Urothelium cell line (cell line): ENCODE results near the gene FOXO1.

Source experiments
- DNase-seq: peaks from one replicate; pipeline ENCODE4 v3.0.0; 2011; ENCODE audit warnings: low spot score, mixed read lengths
- FAIRE-seq: peaks from 2 replicates; lab custom pipeline; 2011; peaks lifted over from hg19 to GRCh38; lab: Jason Lieb, UNC

The FOXO1 gene

GRCh38 chr13:40640202-40640601 is 26.2 kb downstream of the FOXO1 start:
- FAIRE-seq (no peak), DNase-seq (no peak)

- DNase-seq (no peak), FAIRE-seq (no peak)
These were observed 27.2 kb downstream of the FOXO1 start for GRCh38 chr13:40639221-40639681.

DNA sequence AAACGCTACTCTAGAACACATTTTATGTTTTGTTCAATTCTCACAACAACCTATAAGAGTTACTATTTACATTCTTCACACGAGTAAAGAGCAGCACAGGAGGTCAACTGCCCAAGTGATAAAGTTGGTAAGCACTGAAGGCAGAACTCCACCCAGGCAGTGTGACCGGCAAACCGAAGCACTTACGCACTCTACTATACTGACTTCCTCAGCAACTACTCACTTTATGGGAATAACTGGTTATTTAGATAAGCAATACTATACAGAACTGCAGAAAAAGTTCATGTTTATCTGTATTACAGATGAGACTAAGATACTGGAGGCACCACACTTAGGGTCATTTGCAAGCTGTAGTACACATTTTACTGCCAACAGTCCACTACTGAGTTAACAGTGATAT is 28.8 kb downstream of the FOXO1 start:
- DNase-seq (no peak), FAIRE-seq (no peak)

DNA sequence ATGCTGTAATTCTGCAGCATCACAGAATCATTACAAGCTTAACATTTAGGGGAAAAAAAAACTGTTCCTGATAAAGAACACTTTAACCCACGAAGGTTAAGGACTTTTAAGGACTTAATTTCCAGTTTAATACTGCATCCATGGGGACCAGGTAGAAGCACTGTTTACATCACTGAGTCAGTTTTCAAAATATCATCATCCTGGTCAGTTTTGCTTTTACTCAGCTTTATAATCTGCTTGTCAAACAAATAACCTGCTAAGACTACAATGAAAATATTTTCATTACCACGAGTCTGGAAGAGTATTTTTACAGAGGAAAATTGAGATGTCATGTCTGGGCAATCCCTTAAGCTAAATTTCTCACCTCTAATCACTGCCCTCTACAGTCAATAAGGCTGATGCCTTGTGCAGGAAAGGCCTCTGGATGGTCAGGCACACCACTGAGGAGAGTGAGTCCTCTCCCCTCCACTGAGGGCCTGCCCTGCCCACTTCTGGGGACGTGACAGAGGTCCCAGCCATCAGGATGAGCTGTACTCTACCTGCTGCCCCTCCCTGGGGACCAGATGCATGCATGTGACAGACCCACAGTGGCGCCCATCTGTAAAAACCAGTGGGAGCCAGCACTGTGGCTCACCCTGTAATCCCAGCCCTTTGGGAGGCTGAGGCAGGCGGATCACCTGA is 31.0 kb downstream of the FOXO1 start:
- DNase-seq (no peak), FAIRE-seq (no peak)

DNA sequence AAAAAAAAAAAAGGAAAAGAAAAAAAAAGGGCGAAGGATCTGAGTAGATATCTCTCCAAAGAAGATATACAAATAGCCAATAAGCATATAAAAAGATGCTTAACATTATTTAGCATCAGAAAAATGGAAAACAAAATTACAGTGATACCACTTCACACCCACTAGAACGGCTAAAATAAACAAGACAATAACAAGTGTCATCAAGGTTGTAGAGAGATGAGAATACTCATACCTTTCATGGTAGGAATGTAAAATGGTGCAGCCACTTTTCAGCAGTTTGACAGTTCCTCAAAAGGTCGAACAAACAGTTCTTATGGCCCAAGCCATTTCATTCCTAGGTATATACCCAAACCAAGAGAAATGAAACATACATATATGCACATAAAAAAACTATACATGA is 33.5 kb downstream of the FOXO1 start:
- DNase-seq (no peak), FAIRE-seq (no peak)

GRCh38 chr13:40631605-40632004 is 34.8 kb downstream of the FOXO1 start:
- DNase-seq = no peak
- no peak for FAIRE-seq

DNA sequence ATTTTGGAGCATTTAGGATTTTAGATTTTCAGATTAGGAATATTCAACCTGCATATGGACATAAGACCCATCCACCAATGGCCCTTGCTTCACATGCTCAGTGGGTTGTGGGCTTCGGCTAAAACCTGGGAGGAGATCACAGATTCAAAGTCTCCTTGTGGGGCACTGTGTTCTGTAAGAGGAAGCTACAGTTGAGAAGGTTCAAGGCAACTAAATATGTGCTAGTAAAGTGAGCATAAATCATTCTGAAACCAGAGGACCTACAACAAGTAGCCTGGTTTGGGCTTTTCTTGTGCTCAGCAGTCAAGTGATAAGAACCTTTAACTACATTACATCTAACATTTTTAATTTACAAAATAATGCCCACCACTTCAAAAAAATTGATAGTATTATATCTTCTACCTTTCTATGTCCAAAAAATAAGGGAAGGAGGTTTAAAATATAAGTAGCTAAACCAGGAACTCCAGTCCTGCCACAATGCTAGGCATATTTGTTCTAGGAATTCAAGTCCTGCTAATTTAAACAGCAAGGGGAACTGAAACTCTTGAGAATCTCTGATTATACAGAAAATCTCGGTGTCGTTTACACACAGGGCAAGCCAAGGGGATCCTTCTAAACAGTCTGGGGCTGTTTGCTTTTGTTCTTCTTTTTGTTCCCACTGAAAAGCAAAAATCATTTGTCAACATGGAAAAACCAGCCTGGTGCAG is 36.6 kb downstream of the FOXO1 start:
- FAIRE-seq (no peak), DNase-seq (no peak)

DNA sequence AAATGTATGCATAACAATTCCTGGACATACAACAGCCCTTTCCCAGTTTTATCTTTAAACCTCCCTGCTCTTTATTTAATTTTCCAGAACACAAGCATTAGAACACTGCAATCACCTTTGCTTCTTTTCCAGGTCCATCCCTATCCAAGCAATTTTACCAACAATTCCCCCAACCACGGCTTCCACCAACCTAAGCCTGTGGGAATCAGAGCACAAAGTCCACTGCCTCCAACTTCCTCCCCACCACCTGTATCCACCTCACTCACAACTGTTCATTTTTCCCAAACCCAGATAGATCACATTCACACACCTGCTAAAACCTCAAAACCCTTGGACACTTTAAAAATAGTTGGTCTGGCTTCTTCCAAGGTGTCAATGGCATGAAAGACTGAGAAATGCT is 39.5 kb downstream of the FOXO1 start:
- FAIRE-seq = no peak
- no peak for DNase-seq

GRCh38 chr13:40626561-40626960 is 39.9 kb downstream of the FOXO1 start:
- no peak for DNase-seq
- FAIRE-seq = no peak

GRCh38 chr13:40624986-40625385 is 41.5 kb downstream of the FOXO1 start:
- no peak for DNase-seq

DNA sequence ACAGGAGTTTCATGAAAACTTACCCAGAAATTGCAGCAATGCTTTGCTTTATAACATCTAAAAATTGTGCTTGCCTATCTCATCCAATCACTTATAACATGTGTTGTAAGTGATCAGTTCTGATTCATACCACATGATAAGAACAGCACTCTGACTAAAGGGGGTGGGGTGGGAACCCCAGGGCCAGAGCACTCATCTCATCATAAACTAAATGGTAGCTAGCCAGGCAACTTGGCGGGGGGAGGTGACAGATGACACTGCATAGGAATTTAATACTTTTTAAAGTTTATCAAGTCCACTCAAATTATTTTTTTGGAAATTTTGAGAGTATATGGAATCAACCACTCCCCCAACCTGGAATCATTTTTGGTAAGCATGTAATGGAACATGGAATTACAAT is 42.1 kb downstream of the FOXO1 start:
- FAIRE-seq = no peak

More at GRCh38 chr13:40624986-40625385, 41.5 kb downstream of the FOXO1 start:
- FAIRE-seq = no peak

GRCh38 chr13:40622761-40623160 is 43.7 kb downstream of the FOXO1 start:
- DNase-seq (no peak), FAIRE-seq (no peak)

More for the DNA sequence above, 42.1 kb downstream of the FOXO1 start:
- DNase-seq = no peak

GRCh38 chr13:40622246-40622645 is 44.2 kb downstream of the FOXO1 start:
- no peak for DNase-seq
- FAIRE-seq = no peak

GRCh38 chr13:40619479-40619814 is 47.0 kb downstream of the FOXO1 start:
- DNase-seq = no peak
- no peak for FAIRE-seq

- DNase-seq = no peak
- FAIRE-seq = no peak
These were observed 47.6 kb downstream of the FOXO1 start for GRCh38 chr13:40618581-40619478.

GRCh38 chr13:40617801-40618356 is 48.6 kb downstream of the FOXO1 start:
- FAIRE-seq (no peak), DNase-seq (no peak)

DNA sequence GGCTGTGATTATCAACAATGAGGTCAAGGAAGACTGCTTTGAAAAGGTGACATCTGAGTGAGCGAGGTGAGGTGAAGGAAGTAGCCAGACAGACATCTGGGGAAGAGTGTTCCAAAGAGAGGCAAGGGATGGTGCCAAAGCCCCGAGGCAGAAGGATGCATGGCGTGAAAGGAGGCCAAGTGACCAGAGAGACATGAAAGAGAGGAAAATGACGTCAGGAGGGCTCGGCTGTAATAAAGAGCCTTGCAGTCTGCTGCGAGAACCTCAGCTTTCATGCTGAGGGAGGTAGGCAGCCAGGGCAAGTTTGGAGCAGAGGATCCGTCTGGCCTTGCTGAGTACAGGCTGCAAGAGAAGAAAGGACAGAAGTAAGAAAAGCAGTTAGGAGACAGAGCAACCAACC is 50.8 kb downstream of the FOXO1 start:
- no peak for DNase-seq
- FAIRE-seq = no peak

DNA sequence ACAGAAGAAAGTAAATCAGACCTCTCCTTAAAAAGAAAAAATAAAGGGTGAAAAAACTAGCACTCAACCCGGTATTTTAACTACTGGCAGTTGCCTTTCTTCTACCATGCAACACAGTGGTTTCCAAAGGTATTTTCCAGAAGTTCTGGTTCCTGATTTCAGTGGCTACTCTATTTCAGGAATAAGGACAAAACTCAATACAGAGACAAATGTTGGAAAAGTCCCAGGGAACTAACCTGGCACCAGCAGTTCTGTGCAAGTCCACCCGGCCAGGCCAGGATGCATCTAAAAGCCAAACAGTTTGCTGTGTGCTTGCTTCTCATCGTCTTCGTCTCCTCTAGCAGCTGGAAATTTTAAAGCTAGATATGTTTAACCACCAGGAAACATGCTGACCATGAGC is 52.5 kb downstream of the FOXO1 start:
- DNase-seq (no peak), FAIRE-seq (no peak)

DNA sequence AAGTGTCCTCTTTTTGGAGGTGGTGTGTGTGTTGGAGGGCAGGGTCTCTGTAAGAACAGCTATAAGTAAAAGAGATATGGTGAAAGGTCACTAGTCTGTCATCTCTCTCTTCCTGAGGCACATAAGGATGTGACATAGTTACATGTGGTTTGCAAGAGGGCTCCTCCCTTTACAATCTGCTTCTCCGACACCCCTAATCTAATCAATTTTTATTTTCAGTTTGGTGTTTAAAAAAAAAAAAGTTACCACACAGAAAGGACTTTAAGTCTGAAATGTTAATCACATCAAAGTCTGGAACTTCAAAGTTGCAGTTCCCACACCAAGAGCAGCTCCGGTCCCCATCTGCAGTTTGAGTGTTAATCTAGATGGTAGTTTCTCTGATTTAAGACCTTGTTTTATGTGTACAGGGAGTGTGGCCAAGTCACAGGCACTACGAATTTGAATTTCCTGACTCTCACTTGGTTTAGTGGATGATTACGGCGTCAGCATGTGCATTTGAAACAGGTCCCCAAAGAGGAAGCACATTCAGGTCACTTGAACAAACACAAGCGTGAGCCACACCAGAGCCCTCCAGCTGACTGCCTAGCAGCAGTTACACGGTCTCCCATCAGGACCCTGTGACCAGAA is 53.1 kb downstream of the FOXO1 start:
- FAIRE-seq = no peak
- no peak for DNase-seq

DNA sequence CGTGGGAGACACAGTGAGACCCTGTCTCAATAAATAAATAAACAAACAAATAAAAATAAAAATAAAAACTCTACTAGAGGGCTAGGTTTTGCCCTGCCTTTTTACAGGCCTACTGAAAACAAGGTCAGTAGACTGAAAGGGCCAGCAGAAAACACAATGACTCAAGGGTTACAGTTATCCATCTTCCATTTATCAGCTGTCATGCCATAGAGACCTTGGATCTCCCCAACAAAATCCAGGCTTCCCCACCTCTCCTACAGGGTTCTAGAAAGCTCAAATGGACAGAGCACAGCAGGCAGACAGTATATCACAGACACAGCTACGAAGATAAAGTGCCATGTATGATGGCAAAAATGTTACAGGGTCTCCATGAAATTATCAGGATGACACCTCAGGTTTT is 54.4 kb downstream of the FOXO1 start:
- FAIRE-seq (no peak), DNase-seq (no peak)

- DNase-seq (no peak), FAIRE-seq (no peak)
These were observed 54.8 kb downstream of the FOXO1 start for GRCh38 chr13:40611635-40612034.
